ENCODE results near the gene SELENOI.
"Not testable (repeated sequence)": the region's sequence is repeated elsewhere in the genome, so short reads cannot be mapped to it uniquely, and the experiment has no call there.

The SELENOI gene

GRCh38 chr2:26327291-26328272 lies 18.4 kb upstream of the SELENOI start:
- DNase-seq = no peak

- not testable (repeated sequence) for DNase-seq
Measured at GRCh38 chr2:26329083-26329482, 16.9 kb upstream of the SELENOI start.

- peak; percentile 49 for DNase-seq
Measured at GRCh38 chr2:26330114-26330549, 15.8 kb upstream of the SELENOI start.

GRCh38 chr2:26330604-26331003 lies 15.3 kb upstream of the SELENOI start:
- no peak for DNase-seq

GRCh38 chr2:26331321-26331720 lies 14.6 kb upstream of the SELENOI start:
- DNase-seq = not testable (repeated sequence)

- no peak for DNase-seq
Measured at GRCh38 chr2:26333293-26333692, 12.7 kb upstream of the SELENOI start.

- no peak for DNase-seq
Measured at GRCh38 chr2:26335231-26335630, 10.7 kb upstream of the SELENOI start.

- no peak for DNase-seq
Measured at GRCh38 chr2:26336719-26337118, 9.2 kb upstream of the SELENOI start.

GRCh38 chr2:26337298-26337697 lies 8.6 kb upstream of the SELENOI start:
- DNase-seq = no peak

- no peak for DNase-seq
Measured at GRCh38 chr2:26340831-26341230, 5.1 kb upstream of the SELENOI start.

- no peak for DNase-seq
Measured at GRCh38 chr2:26344581-26345282, 1.2 kb upstream of the SELENOI start.

- DNase-seq = no peak
Measured at GRCh38 chr2:26345283-26345544, 729 bp upstream of the SELENOI start.

GRCh38 chr2:26346454-26347053 lies 611 bp downstream of the SELENOI start, which contains the start of gene ADGRF3:
Gene ADGRF3, minus strand, starts transcription at chr2:26346789. Its CDS starts 555 bp downstream, at chr2:26346234.
- peak; percentile 6 for DNase-seq

- no peak for DNase-seq
Measured at GRCh38 chr2:26347286-26347865, 1.4 kb downstream of the SELENOI start.

GRCh38 chr2:26349690-26350089 lies 3.7 kb downstream of the SELENOI start:
- no peak for DNase-seq

GRCh38 chr2:26351375-26352090 lies 5.6 kb downstream of the SELENOI start:
- DNase-seq = no peak

- DNase-seq = no peak
Measured at GRCh38 chr2:26352892-26353291, 6.9 kb downstream of the SELENOI start.

- not testable (repeated sequence) for DNase-seq
Measured at GRCh38 chr2:26354469-26354868, 8.5 kb downstream of the SELENOI start.

- DNase-seq = no peak
Measured at GRCh38 chr2:26355038-26355995, 9.4 kb downstream of the SELENOI start.

GRCh38 chr2:26356111-26356510 lies 10.2 kb downstream of the SELENOI start:
- no peak for DNase-seq

GRCh38 chr2:26356771-26357170 lies 10.8 kb downstream of the SELENOI start:
- no peak for DNase-seq

All from activated gamma-delta T cell (primary cell).